Frontal cortex (tissue), 4 donors: ENCODE data around the gene FAM110A. TPM values are rescaled to one million over a fixed set of nuclear protein-coding genes. Genes with fewer than 3 reads are reported as not detected.
"Not testable (repeated sequence)": the region's sequence is repeated elsewhere in the genome, so short reads cannot be mapped to it uniquely, and the experiment has no call there.

Experiments used
- DNase-seq, 2 donors: peaks; one replicate each; pipeline ENCODE4 v3.0.0; 2012; ENCODE audit warnings: low spot score in 2 of 2
- FAIRE-seq: peaks from 2 replicates; lab custom pipeline; 2012; peaks lifted over from hg19 to GRCh38; lab: Jason Lieb, UNC
- total RNA-seq: library from RNA; depleted of rRNA; stranded (reverse); fragments of >200 nt; gene quantifications from one replicate; pipeline ENCODE4 v1.2.3, GENCODE V29; 2014
- donor health status: control.
- donor health status: control.
- donor health status: control.

The FAM110A gene
- total RNA-seq = 8.6 TPM

DNA sequence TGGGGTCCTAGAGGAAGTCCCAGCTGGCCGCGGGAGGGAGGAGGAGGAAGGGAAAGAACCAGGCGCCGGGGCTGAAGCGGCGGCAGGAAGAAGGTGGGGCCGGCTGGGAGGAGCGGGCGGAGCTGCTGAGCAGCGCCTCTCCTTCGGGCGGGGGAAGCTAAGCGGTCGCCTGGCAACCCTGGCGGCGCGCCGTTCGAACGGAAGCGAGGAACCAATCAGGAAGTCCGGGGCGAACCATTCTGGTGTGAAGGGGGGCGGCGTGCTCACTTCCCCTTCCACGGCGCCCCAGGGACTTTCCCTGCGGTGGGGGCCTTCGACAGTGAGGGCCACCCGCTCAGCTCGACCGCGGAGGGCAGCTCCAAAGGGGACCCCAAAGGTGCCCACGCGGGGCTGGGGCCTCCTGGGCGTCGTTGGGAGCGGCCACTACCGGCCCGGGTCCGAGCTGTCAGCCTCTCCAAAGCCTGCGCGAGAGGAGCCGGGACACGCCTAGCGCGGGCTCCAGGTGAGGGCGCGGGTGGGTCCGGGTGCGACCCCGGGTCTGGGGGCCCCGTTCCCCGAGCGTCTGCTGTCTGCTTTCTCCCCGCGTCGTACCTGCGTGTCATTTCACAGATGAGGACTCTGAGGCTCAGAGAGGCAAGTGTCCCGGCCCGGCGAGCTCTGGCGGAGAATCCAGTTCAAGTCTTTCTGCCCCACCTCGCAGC, at the start of gene FAM110A:
TSS of gene FAM110A (plus strand) at position 266 of the 701 bp plus-strand sequence. CDS start 11,090 bp downstream, outside the sequence.
- no peak for FAIRE-seq
- peak; percentile 90 to 97 for DNase-seq

DNA sequence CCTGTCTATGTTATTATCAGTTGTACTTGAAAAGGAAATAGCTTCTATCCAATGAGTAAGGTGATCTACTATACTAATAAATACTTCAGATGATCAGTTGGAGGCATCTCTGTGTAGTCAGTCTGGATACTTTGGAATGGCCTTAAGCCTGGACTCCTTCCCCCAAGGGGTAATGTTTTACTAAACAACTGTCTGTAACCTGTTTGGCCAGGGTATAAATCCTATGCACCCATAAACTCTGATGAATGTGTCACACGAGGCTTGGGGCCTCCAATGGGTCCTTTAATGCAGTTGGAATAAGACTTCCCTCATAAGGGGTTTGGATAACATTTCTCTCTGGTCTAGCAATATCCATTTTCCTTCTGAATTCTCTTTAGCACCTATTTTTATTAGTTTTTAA, 45.7 kb upstream of the FAM110A start:
- no peak for FAIRE-seq
- no peak for DNase-seq

DNA sequence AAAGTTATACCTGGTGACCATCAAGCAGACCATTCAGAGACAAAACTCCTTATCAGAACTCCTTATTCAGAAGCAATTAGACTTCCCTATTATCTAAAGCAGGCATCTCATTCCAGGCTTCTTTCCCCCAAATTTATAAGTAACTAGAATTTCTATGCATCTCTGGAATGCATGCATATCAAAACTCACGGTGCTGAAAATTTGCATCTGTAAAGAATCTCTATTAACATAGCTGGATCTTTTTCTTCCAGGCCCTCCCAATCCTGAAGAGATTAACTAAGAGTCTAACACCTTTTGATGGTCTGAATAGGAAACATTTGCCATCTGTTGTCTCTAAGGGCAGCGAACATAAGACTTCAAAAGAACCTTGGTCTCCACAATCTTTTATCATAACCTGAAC, 42.5 kb upstream of the FAM110A start:
- DNase-seq (no peak), FAIRE-seq (no peak)

DNA sequence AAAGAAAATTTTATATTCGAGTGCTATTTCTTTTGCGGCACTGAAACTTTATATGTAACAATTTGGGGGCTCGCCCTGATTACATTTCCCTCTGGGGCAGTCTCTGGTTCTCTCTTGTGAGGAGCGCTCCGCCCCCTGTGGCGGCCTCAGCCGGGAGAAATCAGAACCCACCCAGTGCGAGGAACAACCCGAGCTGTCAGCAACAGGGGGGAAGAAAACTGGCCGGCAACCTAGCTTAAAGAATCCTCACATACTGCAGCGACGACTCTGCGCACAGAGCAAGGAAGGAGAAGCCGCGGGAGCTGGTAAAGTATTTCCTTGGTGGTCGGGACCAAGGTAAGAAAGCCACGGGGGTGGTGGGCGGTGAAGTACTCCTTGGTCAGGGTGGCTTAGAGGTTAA, 41.3 kb upstream of the FAM110A start:
- DNase-seq (no peak), FAIRE-seq (no peak)

DNA sequence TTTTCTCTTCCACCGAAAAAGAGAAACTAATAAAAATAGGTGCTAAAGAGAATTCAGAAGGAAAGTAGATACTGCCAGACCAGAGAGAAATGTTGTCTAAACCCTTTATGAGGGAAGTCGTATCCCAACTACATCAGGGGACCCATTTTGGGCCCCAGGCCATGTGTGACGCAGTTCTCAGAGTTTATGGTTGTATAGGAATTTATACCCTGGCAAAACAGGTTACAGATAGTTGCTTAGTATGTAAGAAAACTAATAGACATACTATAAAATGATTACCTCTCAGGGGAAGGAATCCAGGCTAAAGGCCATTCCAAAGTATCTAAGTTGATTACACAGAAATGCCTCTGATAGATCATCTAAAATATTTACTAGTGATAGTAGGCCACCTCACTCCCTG, 36.6 kb upstream of the FAM110A start:
- DNase-seq = no peak
- FAIRE-seq = no peak

DNA sequence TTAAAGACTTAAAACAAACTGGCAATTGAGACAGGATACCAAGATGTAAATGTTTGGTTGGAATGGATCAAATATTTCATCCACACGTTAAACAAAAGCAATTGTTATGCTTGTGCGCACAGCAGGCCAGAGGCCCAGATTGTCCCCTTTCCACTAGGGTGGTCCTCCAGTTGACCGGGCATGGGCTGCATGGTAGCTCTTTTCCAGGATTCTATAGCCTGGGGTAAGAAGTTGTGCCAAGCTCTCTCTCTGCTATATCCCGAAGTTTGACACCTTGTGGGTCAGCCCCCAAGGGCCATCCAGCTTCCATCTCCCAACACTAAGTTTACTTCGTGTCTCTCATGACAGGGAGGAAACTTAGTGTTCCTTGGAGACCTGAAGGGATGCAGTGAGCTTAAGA, 34.8 kb upstream of the FAM110A start:
- DNase-seq, FAIRE-seq: not testable (repeated sequence)

DNA sequence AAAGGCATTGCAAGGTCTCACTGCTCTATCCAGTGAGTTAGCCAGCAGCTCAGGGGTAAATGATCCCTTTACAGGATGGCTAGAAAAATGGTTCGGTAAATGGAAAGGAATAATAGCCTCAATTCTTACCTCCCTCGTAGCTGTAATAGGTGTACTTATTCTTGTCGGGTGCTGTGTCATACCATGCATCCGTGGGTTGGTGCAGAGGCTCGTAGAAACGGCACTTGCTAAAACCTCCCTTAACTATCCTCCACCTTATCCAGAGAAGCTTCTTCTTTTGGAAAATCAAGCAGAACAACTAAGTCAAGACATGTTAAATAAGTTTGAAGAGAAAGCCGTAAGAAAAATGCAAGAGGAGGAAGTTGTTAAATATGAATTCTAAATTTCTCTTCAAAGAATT, 33.5 kb upstream of the FAM110A start:
- FAIRE-seq, DNase-seq: not testable (repeated sequence)

DNA sequence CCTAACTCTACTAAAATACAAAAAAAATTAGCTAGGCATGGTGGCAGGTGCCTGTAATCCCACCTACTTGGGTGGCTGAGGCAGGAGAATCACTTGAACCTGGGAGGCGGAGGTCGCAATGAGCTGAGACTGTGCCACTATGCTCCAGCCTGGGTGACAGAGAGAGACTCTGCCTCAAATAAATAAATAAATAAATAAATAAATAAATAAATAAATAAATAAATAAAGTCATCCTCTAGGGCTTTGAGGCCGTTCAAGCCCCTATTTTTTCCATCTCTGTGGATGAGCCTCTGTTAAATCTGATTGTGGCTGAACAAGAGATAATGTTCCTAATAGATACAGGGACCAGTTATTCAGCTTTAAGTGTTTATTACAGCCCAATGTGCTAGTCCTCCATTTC, 31.8 kb upstream of the FAM110A start:
- DNase-seq (no peak), FAIRE-seq (no peak)

DNA sequence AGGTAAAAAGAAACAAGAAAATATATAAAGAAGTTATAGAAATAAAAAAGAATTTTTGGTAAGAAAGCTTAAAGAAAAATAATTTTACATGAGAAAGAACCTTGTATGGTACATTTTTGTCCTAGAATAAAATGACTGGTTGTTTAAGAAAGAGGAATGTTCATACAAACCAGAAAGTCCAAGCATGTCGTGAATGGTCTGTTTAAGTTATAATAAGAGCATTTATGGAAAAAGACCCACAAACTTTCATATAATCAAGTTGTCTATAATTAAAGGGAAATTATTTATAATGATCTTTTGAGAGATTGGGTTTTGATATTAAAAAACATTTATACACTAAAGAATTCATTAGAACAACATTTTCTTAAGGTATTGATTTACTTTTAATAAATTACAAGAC, 27.8 kb upstream of the FAM110A start:
- DNase-seq = no peak
- FAIRE-seq = peak; percentile 17

DNA sequence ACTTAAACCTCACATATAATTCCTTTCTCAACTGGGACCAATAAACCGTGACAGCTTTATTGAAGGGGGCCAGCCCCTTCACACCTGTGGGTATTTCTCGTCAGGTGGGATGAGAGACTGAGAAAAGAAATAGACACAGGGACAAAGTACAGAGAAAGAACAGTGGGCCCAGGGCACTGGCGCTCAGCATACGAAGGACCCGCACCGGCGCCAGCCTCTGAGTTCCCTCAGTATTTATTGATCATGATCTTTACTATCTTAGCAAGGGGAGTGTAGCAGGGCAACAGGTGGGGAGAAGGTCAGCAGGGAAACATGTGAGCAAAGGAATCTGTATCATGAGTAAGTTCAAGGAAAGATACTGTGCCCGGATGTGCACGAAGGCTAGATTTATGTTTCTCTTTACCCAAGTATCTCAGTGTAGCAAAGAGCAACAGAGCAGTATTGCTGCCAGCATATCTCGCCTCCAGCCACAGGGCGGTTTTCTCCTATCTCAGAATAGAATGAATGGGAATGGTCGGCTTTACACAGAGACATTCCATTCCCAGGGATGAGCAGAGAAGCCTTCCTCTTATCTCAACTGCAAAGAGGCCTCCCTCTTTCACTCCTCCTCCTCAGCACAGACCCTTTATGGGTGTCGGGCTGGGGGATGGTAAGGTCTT, 21.6 kb upstream of the FAM110A start:
- FAIRE-seq = not testable (repeated sequence)

DNA sequence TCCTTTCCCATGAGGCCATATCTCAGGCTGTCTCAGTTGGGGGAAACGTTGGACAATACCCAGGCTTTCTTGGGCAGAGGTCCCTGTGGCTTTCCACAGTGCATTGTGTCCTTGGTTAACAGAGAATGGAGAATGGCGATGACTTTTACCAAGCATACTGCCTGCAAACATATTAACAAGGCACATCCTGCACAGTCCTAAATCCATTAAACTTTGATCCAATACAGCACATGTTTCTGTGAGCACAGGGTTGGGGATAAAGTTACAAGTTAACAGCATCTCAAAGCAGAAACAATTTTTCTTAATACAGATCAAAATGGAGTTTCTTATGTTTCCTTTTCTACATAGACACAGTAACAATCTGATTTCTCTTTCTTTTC, 21.1 kb upstream of the FAM110A start:
- FAIRE-seq, DNase-seq: not testable (repeated sequence)

More for the DNA sequence above, 21.6 kb upstream of the FAM110A start:
- not testable (repeated sequence) for DNase-seq

DNA sequence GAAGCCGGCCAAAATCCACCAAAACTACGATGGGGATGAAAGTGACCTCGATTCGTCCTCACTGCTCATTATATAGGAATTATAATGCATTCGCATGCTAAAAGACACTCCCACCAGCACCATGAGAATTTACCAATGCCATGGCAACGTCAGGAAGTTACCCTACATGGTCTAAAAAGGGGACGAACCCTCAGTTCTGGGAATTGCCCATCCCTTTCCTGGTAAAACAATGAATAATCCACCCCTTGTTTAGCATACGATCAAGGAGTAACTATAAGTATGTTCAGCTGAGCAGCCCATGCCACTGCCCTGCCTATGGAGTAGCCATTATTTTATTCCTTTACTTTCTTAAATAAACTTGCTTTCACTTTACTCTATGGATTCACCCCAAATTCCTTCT, 20.1 kb upstream of the FAM110A start:
- DNase-seq (no peak), FAIRE-seq (no peak)

DNA sequence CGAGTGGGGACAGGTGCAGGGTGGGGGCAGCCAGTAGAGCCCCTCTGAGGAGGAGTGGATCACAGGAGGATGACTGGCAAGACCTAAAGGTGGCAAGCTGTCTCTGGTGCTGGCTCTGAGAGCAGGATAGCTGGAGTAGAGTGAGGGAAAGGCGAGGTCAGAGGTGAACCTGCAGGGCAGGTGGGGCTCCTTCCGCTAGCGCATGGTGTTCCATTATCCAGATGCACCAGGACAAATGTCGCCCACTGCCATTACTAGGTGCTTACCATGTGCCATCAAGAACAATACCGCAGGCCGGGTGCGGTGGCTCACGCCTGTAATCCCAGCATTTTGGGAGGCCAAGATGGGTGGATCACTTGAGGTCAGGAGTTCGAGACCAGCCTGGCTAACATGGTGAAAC, 18.3 kb upstream of the FAM110A start:
- FAIRE-seq (no peak), DNase-seq (no peak)

DNA sequence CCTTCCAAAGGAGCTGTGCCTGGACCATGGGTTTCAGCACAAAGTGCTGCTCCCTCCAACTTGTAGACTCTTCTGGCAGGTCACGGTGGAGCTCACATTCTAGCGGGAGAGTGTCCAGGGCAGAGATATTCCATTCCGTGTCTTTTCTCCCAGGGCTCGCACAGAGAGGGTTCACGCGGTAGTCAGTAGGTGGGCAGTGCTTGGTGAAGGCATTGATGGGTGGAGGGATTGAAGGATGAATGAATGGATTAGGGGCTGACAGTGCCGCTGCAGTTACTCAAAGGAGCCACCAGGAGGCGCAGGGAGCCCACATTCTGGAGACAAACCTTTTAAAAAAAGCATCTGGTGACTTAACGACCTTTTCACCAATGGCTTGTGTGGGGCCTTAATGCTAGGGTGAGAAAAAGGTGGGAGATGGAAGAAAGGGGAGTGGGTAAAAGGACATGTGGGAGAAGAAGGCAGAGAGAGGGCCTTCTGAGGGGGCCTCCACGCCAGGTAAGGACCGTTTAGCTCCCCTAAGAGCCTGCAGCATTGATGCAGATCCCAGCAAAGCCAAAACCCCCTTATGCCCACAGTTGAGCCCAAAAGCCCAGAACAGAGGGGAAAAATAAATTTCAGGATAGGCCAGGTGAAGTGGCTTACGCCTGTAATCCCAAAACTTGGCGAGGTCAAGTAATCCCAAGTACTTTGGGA, 17.5 kb upstream of the FAM110A start:
- no peak for FAIRE-seq

DNA sequence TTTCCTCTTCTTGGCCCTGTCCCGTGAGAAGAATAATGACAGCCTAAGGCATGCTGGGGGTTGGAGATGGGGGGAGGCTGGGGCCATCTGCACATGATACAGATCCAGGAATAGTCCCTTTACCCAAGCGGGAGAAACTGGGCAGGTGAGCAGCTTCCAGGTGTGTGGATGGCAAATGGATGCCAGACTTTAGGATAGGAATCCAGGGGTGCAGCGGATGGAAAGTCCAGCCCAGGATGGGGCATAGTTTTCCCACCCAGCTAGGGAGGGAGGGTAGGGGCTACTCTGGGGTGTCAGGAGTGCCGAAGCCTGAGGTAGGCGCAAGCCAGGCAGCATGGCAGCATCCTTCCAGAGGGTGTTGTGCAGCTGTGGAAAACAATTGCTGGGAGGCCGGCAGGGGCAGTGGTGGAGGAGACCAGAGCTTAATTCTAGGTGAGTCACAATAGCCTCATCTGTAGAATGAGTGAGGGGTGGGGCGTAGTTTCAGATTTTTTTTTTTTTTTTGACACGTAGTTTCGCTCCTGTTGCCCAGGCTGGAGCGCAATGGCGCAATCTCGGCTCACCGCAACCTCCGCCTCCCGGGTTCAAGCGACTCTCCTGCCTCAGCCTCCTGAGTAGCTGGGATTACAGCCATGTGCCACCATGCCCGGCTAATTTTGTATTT, 15.4 kb upstream of the FAM110A start:
- no peak for FAIRE-seq

More for the DNA sequence above, 17.5 kb upstream of the FAM110A start:
- peak; percentile 60 to 73 for DNase-seq

DNA sequence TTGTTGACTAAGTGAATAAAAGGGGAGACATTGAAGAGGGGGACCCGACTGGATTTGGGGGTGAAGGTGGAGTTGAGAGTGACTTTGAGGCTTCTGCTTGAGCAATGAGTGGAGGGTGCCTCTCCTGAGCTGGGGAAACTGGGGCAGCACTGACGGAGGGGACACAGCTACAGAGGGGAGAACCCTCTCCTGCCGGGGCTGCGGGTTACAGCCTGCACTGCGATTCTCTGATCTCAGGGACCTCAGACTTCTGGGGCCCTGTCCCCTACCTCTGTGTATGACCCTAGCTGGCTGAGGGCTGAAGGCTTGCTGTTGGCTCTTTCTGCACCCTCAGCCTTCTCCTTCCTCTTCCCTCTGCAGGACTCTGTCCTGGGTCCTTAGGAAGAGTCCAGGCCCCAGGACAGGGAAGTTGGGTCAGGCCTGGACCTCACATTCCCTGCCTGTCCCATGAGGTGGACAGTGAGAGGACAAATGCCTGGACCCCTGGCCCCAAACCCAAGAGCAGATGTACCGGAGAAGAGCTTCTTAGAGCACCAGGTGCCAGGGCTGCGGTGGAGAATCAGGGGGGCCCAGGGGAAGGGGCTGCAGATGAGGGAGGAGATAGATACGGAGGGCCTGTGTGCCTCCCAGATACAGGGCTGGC, 13.7 kb upstream of the FAM110A start:
- no peak for FAIRE-seq

More for the DNA sequence above, 15.4 kb upstream of the FAM110A start:
- no peak for DNase-seq

DNA sequence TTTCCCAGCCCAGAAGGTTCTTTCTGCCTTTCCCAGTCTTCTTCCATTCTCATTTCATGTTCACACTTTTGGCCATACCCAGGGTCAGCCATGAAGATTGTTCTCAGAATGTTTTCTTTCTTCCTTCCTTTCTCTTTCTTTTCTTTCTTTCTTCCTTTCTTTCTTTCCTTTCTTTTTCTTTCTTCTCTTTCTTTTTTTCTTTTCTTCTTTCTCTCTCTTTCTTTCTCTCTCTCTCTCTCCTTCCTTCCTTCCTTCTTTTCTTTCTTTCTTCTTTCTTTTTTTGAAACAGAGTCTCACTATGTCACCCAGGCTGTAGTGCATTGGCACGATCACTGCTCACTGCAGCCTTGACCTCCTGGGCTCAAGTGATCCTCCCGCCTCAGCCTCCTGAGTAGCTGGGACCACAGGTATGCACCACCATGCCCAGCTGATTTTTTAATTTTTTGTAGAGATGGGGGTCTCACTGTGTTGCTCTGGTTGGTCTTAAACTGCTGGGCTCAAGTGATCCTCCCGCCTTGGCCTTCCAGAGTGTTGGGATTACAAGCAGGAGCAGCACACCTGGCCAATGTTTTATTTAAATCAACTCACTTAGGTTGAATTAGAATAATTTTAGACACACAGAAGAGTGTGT, 13.1 kb upstream of the FAM110A start:
- DNase-seq (no peak), FAIRE-seq (no peak)

More for the DNA sequence above, 13.7 kb upstream of the FAM110A start:
- no peak for DNase-seq

DNA sequence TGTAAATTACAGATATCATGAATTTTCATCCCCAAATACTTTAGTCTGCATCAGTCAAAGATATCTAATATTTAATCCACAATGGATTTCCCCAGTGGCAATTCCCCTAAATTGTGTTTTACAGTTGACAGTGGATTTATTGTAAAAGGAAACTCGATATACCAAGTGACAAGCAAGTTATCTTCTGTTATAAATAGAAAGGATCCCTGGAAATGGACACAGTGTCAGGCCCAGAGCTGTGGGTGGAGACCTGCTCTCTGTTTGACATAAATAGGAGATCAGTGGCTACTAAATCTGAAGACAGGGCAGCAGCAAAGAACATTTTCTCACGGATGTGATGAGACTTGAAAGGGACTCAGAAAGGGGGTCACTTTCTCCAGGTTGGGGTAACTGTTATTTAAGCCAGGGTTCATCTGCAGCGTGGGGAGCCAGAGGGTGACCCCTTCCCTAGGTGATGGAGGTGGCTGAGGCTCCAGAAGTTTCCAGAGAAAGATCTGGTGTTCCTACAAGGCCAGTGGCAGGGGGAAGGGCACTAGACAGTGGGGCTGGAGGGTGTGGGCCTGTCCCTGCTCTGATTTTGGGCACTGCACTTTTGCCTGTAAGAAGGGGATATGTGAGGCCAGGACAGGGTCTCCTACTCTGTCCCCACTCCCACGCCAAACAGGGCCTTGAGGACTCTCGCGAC, 12.3 kb upstream of the FAM110A start:
- no peak for DNase-seq
- no peak for FAIRE-seq

DNA sequence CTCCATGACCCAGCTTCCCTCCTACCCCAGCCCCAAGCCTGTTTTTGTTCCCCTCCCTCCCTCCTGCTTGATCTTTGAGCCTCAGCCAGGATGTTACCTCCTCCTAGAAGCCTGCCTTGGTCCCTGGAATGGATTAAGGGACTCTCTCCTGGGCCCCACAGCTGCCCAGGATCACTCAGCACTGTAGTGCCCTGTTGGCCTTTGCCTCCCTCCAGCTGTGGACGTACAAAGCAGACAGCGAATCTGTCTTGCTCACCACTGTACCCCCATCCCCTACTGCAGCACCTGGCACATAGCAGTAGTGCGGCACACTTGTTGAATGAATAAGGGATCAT, 11.8 kb upstream of the FAM110A start:
- FAIRE-seq (no peak), DNase-seq (no peak)
